ENCODE measurements around the gene PHF21A. TPM values are rescaled to one million over a fixed set of nuclear protein-coding genes. Genes with fewer than 3 reads are reported as not detected.
A peak's percentile ranks its signal among the peaks of the same experiment; 100 is the strongest.

The PHF21A gene
- total RNA-seq, 2 donors from 2014 or later: 24.7 to 48.0 TPM

DNA sequence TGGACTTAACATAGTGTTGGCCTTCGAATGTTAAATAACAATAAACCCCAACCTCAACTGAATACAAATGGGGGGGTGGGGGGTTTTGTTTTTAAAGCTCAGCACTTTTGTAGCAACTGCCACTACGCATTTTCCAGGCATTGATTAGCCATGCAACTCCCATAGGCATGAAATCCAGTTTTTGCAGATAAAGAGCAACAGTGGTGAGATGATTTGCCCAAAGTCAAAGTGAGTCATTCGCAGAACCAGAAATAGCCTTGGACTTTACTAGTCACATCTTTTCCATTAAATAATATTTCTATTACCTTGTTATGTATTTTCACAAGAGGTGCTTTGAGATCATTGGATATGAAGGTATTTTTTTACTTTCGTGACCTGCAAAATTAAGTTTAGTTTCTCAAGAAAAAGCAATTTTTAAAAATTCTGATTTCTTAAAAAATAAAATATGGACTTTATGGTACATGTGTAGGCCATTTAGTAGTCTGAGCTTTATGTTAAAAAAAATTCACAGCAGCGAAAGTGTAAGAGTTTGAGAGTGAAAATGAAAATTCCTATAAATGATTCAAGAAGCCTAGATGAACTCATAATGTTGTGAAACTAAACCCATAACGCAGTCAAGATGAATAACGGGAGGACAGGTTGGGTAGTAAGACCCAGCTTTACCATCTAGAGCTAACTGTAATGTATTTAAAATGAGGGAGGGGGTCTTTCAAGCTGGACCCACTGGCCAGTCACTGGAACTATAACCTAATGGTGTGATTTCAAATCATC, 1.9 kb upstream of the PHF21A start:
- WGBS: 67% methylated on average over 7 of the region's 7 CpGs
- no peak overlapping the region for H3K4me3 ChIP-seq
- no peak for DNase-seq (ENCODE audit: low spot score)
- TF ChIP-seq CTCF (IDR thresholded peaks at IDR 0.05): no peak
- no peak for TF ChIP-seq POLR2A (IDR thresholded peaks at IDR 0.05)
- no peak for TF ChIP-seq POLR2AphosphoS5 (IDR thresholded peaks at IDR 0.05)
- H3K36me3 ChIP-seq: no peaks in the 10 kb centered on the region
- intact Hi-C loops (cut with DNase I): loop anchor here (10.0 kb wide), 1 partner anchor 212 kb away; no protein-coding TSS in a partner anchor
- no peaks in the 10 kb centered on the region for H3K4me1 ChIP-seq (replicated peaks)
- H3K9me3 ChIP-seq: no peaks in the 10 kb centered on the region
- H3K27me3 ChIP-seq (replicated peaks; ENCODE audit: insufficient read depth): no peaks in the 10 kb centered on the region
- H3K27ac ChIP-seq: peak overlapping the region in 1 of 2 donors; percentile 96

DNA sequence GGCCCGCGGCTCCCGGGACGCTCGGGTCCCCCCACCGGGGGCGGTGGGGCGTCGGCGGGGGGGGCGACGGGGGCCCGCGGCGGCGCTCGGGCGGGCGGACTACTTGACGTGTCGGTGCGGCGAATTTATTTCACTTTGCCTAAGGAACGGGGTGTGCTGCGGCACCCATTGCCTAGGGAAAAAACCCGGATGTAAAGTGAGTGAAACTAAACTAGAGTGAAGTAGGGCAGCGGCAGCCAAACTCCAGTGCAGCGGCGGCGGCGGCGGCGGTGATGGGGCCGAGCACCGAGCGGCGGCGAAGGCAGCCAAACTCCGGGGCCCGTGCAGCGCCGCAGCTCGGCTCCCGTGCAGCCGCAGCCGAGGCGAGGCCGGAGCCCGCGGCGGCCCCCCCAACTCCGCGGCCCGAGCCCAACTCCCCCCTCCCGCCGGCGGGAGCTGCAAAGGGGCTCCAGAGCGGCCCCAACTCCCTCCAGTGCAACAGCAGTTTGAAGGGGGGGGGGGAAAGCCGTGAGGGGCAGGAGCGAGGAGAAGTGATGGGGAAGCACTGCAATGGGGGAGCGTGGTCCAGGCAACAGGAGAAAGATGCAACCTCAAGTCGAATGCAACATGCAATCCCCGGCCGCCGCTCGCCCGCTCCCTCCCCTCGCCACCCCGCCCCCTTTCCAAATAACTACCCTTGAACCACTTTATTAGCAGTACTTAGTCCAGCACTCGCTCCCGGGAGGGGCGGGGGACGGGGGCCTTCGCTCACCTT, 647 bp upstream of the PHF21A start:
- peak; percentile 79 for DNase-seq (ENCODE audit: low spot score)
- under 1% methylated on average over 63 of the region's 74 CpGs for WGBS
- intact Hi-C loops (cut with DNase I): loop anchor here (10.0 kb wide), 1 partner anchor 213 kb away; no protein-coding TSS in a partner anchor
- Histone ChIP-seq H3K27ac (peak overlapping the region; percentile 96), H3K4me1 (replicated peaks) (no peaks in the 10 kb centered on the region), H3K9me3 (no peaks in the 10 kb centered on the region), H3K36me3 (no peaks in the 10 kb centered on the region), H3K27me3 (replicated peaks; ENCODE audit: insufficient read depth) (no peaks in the 10 kb centered on the region), H3K4me3 (peak overlapping the region; percentile 68 to 88)
- peak; percentile 35 for TF ChIP-seq POLR2A (IDR thresholded peaks at IDR 0.05)
- TF ChIP-seq CTCF (IDR thresholded peaks at IDR 0.05): peak in 1 of 4 experiments; percentile 7
- TF ChIP-seq POLR2AphosphoS5 (IDR thresholded peaks at IDR 0.05): peak; percentile 68

- H3K9me3 ChIP-seq: no peaks in the 10 kb centered on the region
- H3K4me3 ChIP-seq: peak overlapping the region; percentile 68 to 88
- no peak for TF ChIP-seq CTCF (IDR thresholded peaks at IDR 0.05)
- peak; percentile 21 for TF ChIP-seq POLR2AphosphoS5 (IDR thresholded peaks at IDR 0.05)
- TF ChIP-seq POLR2A (IDR thresholded peaks at IDR 0.05): no peak
- WGBS: 2% methylated on average over 22 of the region's 29 CpGs
- no peaks in the 10 kb centered on the region for H3K4me1 ChIP-seq (replicated peaks)
- no peak for DNase-seq (ENCODE audit: low spot score)
- H3K27ac ChIP-seq: peak overlapping the region; percentile 96
- H3K27me3 ChIP-seq (replicated peaks; ENCODE audit: insufficient read depth): no peaks in the 10 kb centered on the region
- H3K36me3 ChIP-seq: no peaks in the 10 kb centered on the region
- intact Hi-C loops (cut with DNase I): loop anchor here (10.0 kb wide), 1 partner anchor 214 kb away; no protein-coding TSS in a partner anchor
These were observed 631 bp downstream of the PHF21A start for GRCh38 chr11:46120346-46121300.

- no peaks in the 10 kb centered on the region for H3K4me1 ChIP-seq (replicated peaks)
- no peaks in the 10 kb centered on the region for H3K27me3 ChIP-seq (replicated peaks; ENCODE audit: insufficient read depth)
- intact Hi-C loops (cut with DNase I): loop anchor here (10.0 kb wide), 1 partner anchor 215 kb away; no protein-coding TSS in a partner anchor
- H3K36me3 ChIP-seq: no peaks in the 10 kb centered on the region
- TF ChIP-seq POLR2A (IDR thresholded peaks at IDR 0.05) (no peak), POLR2AphosphoS5 (IDR thresholded peaks at IDR 0.05) (peak; percentile 33)
- H3K4me3 ChIP-seq: peak overlapping the region; percentile 68 to 88
- peak; percentile 35 for DNase-seq (ENCODE audit: low spot score)
- H3K9me3 ChIP-seq: no peaks in the 10 kb centered on the region
- peak overlapping the region; percentile 96 for H3K27ac ChIP-seq
- WGBS: 1% methylated on average over 56 of the region's 56 CpGs
These were observed 1.7 kb downstream of the PHF21A start for GRCh38 chr11:46119352-46120216.
